Heart left ventricle (tissue), 13 donors: ENCODE data around the gene RIPPLY2.

Experiments
- POLR2A ChIP-seq, 2 donors: fragments of 450-650 bp; IDR thresholded peaks; one replicate each; pipeline ENCODE4 v1.6.1; 2017; ENCODE audit warnings: antibody characterized with exemption in 2 of 2, mild to moderate bottlenecking in 2 of 2, moderate library complexity in 2 of 2
- TF ChIP-seq, protein P1 (sequence below), 12 donors: fragments of 200-600 bp; sonication (generic) in 4 of 12; IDR thresholded peaks; one replicate each; pipeline versions ENCODE4 v1.5.0 to v1.8.0; 2018 to 2022; ENCODE audit warnings: antibody characterized with exemption in 12 of 12, mild to moderate bottlenecking in 5 of 12
- donor health status: ischemic (EF 13 %, LVEDD 7.1; RV severe dilation, severe dysfunction).
- donor health status: DM: no; HTN: yes; CAD: no.
- donor health status: DM: no; HTN: no; CAD: no.
- donor health status: ischemic (EF 25% LVEDD 6.9; RV normal size, moderate dysfunction).
- donor health status: ischemic (EF 25% LVEDD 5.7; RV mildly dilated, moderate dysfunction).
- donor health status: ischemic (EF 35%, LVEDD 5.7; RV mildly dilated, moderate dysfunction).
- donor health status: nonischemic (EF 11% LVEDD 7.7; RV severe dilation, severe dysfunction).
- donor health status: DM: yes; HTN: yes; CAD: no.
- donor health status: PGD.
- donor health status: ischemic (EF 29% LVEDD 5.4; RV normal size, mild dysfunction).
- donor health status: nonischemic (EF 23%, LVEDD 6.1; RV moderate dilation, normal function).

DNA sequence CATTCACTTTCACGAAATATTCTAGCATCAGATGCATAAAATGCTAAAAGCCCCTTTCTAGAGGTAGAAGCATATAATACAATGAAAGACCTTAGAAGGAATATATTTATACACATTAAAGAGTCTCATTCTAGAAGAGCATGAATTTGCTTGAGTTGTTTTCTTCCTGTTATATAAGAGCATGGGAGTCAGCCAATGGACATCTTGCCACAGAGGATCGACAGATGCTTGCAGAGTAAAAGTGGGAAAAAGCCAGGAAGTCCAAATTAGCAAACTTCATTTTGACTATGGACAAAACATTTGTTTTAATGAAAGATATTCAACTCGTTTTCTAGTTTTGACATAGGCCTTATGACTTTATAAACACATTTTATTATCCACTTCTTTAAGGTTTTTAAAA, 44.2 kb upstream of the RIPPLY2 start:
- TF ChIP-seq, protein P1, sequence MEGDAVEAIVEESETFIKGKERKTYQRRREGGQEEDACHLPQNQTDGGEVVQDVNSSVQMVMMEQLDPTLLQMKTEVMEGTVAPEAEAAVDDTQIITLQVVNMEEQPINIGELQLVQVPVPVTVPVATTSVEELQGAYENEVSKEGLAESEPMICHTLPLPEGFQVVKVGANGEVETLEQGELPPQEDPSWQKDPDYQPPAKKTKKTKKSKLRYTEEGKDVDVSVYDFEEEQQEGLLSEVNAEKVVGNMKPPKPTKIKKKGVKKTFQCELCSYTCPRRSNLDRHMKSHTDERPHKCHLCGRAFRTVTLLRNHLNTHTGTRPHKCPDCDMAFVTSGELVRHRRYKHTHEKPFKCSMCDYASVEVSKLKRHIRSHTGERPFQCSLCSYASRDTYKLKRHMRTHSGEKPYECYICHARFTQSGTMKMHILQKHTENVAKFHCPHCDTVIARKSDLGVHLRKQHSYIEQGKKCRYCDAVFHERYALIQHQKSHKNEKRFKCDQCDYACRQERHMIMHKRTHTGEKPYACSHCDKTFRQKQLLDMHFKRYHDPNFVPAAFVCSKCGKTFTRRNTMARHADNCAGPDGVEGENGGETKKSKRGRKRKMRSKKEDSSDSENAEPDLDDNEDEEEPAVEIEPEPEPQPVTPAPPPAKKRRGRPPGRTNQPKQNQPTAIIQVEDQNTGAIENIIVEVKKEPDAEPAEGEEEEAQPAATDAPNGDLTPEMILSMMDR (IDR thresholded peaks at IDR 0.05) = no peak
- TF ChIP-seq POLR2A (IDR thresholded peaks at IDR 0.05) = no peak
